ENCODE data around the gene IFNGR2. TPM values are rescaled to one million over a fixed set of nuclear protein-coding genes. Genes with fewer than 3 reads are reported as not detected.

IFNGR2 gene
- total and polyA plus RNA-seq, 5 donors from 2014 or later, result 10.2 to 37.2 (median 22.8) TPM

- H3K27ac Mint-ChIP-seq, result peak within 1 kb of the TSS; percentile 73 to 93 (median 88)
- peak; percentile 91 to 97 (median 94) for DNase-seq
Measured at GRCh38 chr21:33479679-33480480, 76.7 kb downstream of the IFNGR2 start, which contains the start of gene TMEM50B. Gene TMEM50B (minus strand): TSS chr21:33479974. CDS start chr21:33468885, 11,089 bp downstream.

DNA sequence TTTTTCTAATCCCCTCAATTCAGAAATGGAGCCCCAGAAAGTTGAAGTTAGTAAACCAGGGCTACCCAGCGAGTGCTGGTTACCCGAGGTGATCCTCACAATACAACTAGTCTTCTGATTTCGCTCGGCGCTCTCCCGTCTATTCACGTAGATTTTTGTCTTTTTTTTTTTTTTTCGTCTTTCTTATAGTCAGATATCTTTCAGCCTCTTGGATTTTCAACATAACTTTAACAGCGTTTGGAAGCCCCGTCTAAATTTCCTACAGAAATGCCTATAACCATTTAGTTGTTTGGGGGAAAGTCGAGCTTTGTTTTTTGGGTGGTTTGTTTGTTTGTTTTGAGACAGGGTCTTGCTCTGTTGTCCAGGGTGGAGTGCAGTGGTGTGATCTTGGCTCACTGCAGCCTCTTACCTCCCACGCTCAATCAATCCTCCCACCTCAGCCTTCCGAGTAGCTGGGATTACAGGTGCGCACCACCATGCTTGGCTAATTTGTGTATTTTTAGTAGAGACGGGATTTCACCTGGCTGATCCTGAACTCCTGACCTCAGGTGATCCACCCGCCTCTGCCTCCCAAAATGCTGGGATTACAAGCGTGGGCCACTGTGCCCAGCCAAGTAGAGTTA lies 77.4 kb downstream of the IFNGR2 start:
- H3K27ac Mint-ChIP-seq, result peak overlapping the region; percentile 73 to 90 (median 84)
- peaks cover 3% of the 10 kb centered on the region for H3K36me3 Mint-ChIP-seq
- Histone ChIP-seq H3K4me3 (ENCODE audit: low read depth, low read length) (peak overlapping the region; percentile 88), H3K9me3 (ENCODE audit: control insufficient read depth in 2 of 2, low read length in 2 of 2) (no peaks in the 10 kb centered on the region), H3K4me1 (ENCODE audit: control insufficient read depth, insufficient read depth, low read length, poor library complexity, severe bottlenecking) (peaks cover 16% of the 10 kb centered on the region), H3K36me3 (ENCODE audit: control insufficient read depth, insufficient read depth, low read length) (no peaks in the 10 kb centered on the region), H3K27me3 (ENCODE audit: control insufficient read depth, insufficient read depth, low read length) (no peaks in the 10 kb centered on the region), H3K27ac (ENCODE audit: insufficient read depth, low read length, poor library complexity, severe bottlenecking) (peak overlapping the region; percentile 92)
- no peak for ATAC-seq (ENCODE audit: low read depth in 2 of 2)
- peaks cover 10% of the 10 kb centered on the region for H3K27me3 Mint-ChIP-seq
- peaks cover 7 to 36% (median 12%) of the 10 kb centered on the region in 4 donors for H3K4me1 Mint-ChIP-seq
- DNase-seq, result no peak
- H3K9me3 Mint-ChIP-seq, result no peaks in the 10 kb centered on the region
- H3K4me3 Mint-ChIP-seq, result peak overlapping the region; percentile 81 to 99 (median 94)

More at GRCh38 chr21:33479679-33480480, 76.7 kb downstream of the IFNGR2 start, which contains the start of gene TMEM50B:
- Mint-ChIP-seq H3K9me3 (no peaks in the 10 kb centered on the region), H3K4me3 (peak within 1 kb of the TSS; percentile 90 to 99 (median 94)), H3K36me3 (peaks cover 3% of the 10 kb centered on the region), H3K4me1 (peaks cover 7 to 36% (median 12%) of the 10 kb centered on the region in 4 donors), H3K27me3 (peaks cover 10% of the 10 kb centered on the region)
- no peaks in the 10 kb centered on the region for H3K9me3 ChIP-seq (ENCODE audit: control insufficient read depth in 2 of 2, low read length in 2 of 2)
- no peaks in the 10 kb centered on the region for H3K36me3 ChIP-seq (ENCODE audit: control insufficient read depth, insufficient read depth, low read length)
- peak; percentile 87 to 89 for ATAC-seq (ENCODE audit: low read depth in 2 of 2)
- peak within 1 kb of the TSS; percentile 90 for H3K4me3 ChIP-seq (ENCODE audit: low read depth, low read length)
- no peaks in the 10 kb centered on the region for H3K27me3 ChIP-seq (ENCODE audit: control insufficient read depth, insufficient read depth, low read length)
- H3K4me1 ChIP-seq (ENCODE audit: control insufficient read depth, insufficient read depth, low read length, poor library complexity, severe bottlenecking), result peaks cover 16% of the 10 kb centered on the region
- H3K27ac ChIP-seq (ENCODE audit: insufficient read depth, low read length, poor library complexity, severe bottlenecking), result peak within 1 kb of the TSS; percentile 92

GRCh38 chr21:33481314-33481943 lies 78.2 kb downstream of the IFNGR2 start:
- no peak overlapping the region for H3K4me3 ChIP-seq (ENCODE audit: low read depth, low read length)
- Mint-ChIP-seq H3K27ac (peak overlapping the region in 1 of 3 donors; percentile 84), H3K27me3 (peaks cover 10% of the 10 kb centered on the region), H3K4me1 (peaks cover 7 to 34% (median 12%) of the 10 kb centered on the region in 4 donors), H3K9me3 (no peaks in the 10 kb centered on the region), H3K36me3 (peaks cover 3% of the 10 kb centered on the region), H3K4me3 (peak overlapping the region; percentile 81 to 99 (median 94))
- no peaks in the 10 kb centered on the region for H3K27me3 ChIP-seq (ENCODE audit: control insufficient read depth, insufficient read depth, low read length)
- no peaks in the 10 kb centered on the region for H3K9me3 ChIP-seq (ENCODE audit: control insufficient read depth in 2 of 2, low read length in 2 of 2)
- H3K36me3 ChIP-seq (ENCODE audit: control insufficient read depth, insufficient read depth, low read length), result no peaks in the 10 kb centered on the region
- ATAC-seq (ENCODE audit: low read depth in 2 of 2) (no peak), DNase-seq (no peak)
- no peak overlapping the region for H3K27ac ChIP-seq (ENCODE audit: insufficient read depth, low read length, poor library complexity, severe bottlenecking)
- peaks cover 16% of the 10 kb centered on the region for H3K4me1 ChIP-seq (ENCODE audit: control insufficient read depth, insufficient read depth, low read length, poor library complexity, severe bottlenecking)

Other genes with a start within 250 kb of the IFNGR2 start
- 56.9 TPM for gene IFNAR2, start 173.5 kb upstream of the IFNGR2 start, total RNA-seq
- gene IFNAR2, start 173.5 kb upstream of the IFNGR2 start, polyA plus RNA-seq, result 100 to 1,000 TPM; 110 to 121 (median 111) TPM
- gene IL10RB, start 137.0 kb upstream of the IFNGR2 start, total RNA-seq, result 30.9 TPM
- 100 to 1,000 TPM in 1 of 4 donors, 10 to 100 TPM in 3; 72.3 to 105 (median 84.9) TPM for gene IL10RB, start 137.0 kb upstream of the IFNGR2 start, polyA plus RNA-seq
- gene IFNAR1, start 78.4 kb upstream of the IFNGR2 start, total RNA-seq, result 23.9 TPM
- gene IFNAR1, start 78.4 kb upstream of the IFNGR2 start, polyA plus RNA-seq, result 10 to 100 TPM; 61.7 to 93.8 (median 68.4) TPM
- 84.2 TPM for gene TMEM50B, start 76.6 kb downstream of the IFNGR2 start, total RNA-seq
- gene TMEM50B, start 76.6 kb downstream of the IFNGR2 start, polyA plus RNA-seq, result 10 to 100 TPM; 60.1 to 63.2 (median 61.6) TPM
- gene DNAJC28, start 88.3 kb downstream of the IFNGR2 start, total RNA-seq, result 0.17 TPM
- under 1 TPM; 0.33 to 0.78 (median 0.73) TPM for gene DNAJC28, start 88.3 kb downstream of the IFNGR2 start, polyA plus RNA-seq
- gene GART, start 138.7 kb downstream of the IFNGR2 start, total RNA-seq, result 44.0 TPM
- 10 to 100 TPM; 45.5 to 63.9 (median 52.1) TPM for gene GART, start 138.7 kb downstream of the IFNGR2 start, polyA plus RNA-seq
- 358 TPM for gene SON, start 139.6 kb downstream of the IFNGR2 start, total RNA-seq
- 100 to 1,000 TPM; 429 to 518 (median 444) TPM for gene SON, start 139.6 kb downstream of the IFNGR2 start, polyA plus RNA-seq
- 15.2 TPM for gene DONSON, start 185.3 kb downstream of the IFNGR2 start, total RNA-seq
- gene DONSON, start 185.3 kb downstream of the IFNGR2 start, polyA plus RNA-seq, result 1 to 10 TPM; 4.2 to 5.1 (median 4.9) TPM
- gene CRYZL1, start 238.3 kb downstream of the IFNGR2 start, total RNA-seq, result 35.7 TPM
- gene CRYZL1, start 238.3 kb downstream of the IFNGR2 start, polyA plus RNA-seq, result 10 to 100 TPM; 27.2 to 31.9 (median 30.8) TPM
- gene ITSN1, start 239.1 kb downstream of the IFNGR2 start, total RNA-seq, result 1.1 TPM
- under 1 TPM; 0.17 to 0.98 (median 0.33) TPM for gene ITSN1, start 239.1 kb downstream of the IFNGR2 start, polyA plus RNA-seq